Astrocyte of the spinal cord (primary cell): ENCODE results near the gene PDX1.

Experiments used
- DNase-seq: peaks from one replicate; pipeline ENCODE4 v3.0.0; 2011; ENCODE audit warnings: low read depth, low spot score
- H3K4me3 ChIP-seq: 2 replicates; pipeline ENCODE4 v1.5.1; 2011; ENCODE audit warnings: low read depth, mild to moderate bottlenecking, low read length, moderate library complexity
- CTCF ChIP-seq: IDR thresholded peaks from 2 replicates; pipeline ENCODE4 v1.5.1; 2012; ENCODE audit warnings: low read depth, mild to moderate bottlenecking, low read length, inconsistent platforms
- in situ Hi-C: cut with HindIII; loops from 2 replicates; pipeline ENCODE4 v1.10.0; 2017; ENCODE audit warnings: low sequenced_read_pairs

PDX1 gene

DNA sequence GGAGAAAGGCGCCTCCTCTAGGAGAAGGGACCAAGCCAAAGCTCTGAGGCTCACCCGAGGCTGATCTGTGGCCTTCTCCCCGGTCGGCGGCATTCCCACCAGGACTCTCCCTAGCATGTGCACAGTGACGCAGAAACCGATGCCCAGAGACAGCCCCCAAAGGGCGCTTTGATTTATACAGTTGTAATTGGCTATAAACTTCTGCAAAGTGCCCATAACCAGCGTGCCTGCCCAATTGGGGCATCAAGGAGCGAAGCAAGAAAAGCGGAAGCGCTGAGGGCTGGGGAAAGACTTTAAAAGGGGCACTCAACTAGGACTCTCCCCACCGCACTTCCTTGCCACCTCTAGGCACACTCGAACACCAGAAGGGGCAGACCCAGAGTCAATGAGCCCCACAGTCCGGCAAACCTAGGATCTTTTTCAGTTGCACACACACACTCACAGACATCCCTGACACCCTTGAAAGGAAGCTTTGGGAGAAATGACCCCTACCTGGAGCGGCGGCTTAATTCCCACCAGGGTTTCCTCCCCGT lies 47.5 kb downstream of the PDX1 start:
- in situ Hi-C loops = no loop called here
- no peak for TF ChIP-seq CTCF
- no peak overlapping the region for H3K4me3 ChIP-seq
- no peak for DNase-seq

- H3K4me3 ChIP-seq = no peak overlapping the region
- in situ Hi-C loops = no loop called here
- TF ChIP-seq CTCF = no peak
- no peak for DNase-seq
Observed at GRCh38 chr13:27967736-27968315, 48.0 kb downstream of the PDX1 start.

GRCh38 chr13:27968316-27969081 lies 48.7 kb downstream of the PDX1 start:
- DNase-seq = no peak
- H3K4me3 ChIP-seq = no peak overlapping the region
- no peak for TF ChIP-seq CTCF
- in situ Hi-C loops = no loop called here

DNA sequence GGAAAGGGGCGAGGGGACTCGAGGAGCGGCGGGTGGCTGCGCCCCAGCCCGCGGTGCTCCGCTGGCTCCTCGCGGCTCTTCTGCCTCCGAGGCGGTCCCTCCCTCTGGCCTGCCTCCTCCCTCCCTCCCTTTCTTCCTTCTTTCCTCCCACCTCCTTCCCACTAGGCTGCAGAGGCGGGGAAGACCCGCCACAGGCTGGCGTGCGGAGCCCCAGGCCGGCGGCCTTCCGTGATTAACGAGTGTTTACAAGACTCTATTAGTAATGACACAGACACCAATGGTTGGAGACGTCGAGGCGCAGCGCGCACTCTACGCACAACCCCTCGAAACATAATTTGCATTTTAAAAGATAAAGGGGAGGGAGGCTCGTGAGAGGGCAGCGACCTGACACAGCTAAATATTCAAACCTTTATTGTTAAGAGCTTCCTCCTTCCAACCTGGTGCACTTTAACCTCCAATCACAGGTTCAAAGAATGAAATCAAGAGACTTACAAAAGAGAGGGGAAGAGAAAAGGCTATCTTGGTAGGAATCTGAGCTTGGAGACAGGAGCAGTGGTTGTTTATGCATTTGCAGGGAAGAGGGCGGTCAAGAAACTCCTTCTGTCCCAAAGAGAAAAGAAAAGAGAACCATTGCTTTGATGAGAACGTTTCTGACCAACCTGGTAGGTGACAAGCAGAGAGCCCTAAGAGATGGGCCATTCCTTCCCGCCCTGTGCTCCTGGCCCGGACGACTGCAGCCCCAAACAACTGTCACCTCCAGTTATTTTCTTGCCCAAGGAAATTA lies 49.5 kb downstream of the PDX1 start, which contains the start of gene CDX2:
Gene CDX2 (minus strand): TSS at position 234 of the 784 bp plus-strand sequence. CDS start 309 bp downstream, outside the sequence.
- TF ChIP-seq CTCF = no peak
- DNase-seq = no peak
- in situ Hi-C loops = no loop called here
- H3K4me3 ChIP-seq = no peak within 1 kb of the TSS

GRCh38 chr13:27969866-27970229 lies 50.0 kb downstream of the PDX1 start:
- TF ChIP-seq CTCF = no peak
- no peak for DNase-seq
- H3K4me3 ChIP-seq = no peak overlapping the region
- in situ Hi-C loops = no loop called here

DNA sequence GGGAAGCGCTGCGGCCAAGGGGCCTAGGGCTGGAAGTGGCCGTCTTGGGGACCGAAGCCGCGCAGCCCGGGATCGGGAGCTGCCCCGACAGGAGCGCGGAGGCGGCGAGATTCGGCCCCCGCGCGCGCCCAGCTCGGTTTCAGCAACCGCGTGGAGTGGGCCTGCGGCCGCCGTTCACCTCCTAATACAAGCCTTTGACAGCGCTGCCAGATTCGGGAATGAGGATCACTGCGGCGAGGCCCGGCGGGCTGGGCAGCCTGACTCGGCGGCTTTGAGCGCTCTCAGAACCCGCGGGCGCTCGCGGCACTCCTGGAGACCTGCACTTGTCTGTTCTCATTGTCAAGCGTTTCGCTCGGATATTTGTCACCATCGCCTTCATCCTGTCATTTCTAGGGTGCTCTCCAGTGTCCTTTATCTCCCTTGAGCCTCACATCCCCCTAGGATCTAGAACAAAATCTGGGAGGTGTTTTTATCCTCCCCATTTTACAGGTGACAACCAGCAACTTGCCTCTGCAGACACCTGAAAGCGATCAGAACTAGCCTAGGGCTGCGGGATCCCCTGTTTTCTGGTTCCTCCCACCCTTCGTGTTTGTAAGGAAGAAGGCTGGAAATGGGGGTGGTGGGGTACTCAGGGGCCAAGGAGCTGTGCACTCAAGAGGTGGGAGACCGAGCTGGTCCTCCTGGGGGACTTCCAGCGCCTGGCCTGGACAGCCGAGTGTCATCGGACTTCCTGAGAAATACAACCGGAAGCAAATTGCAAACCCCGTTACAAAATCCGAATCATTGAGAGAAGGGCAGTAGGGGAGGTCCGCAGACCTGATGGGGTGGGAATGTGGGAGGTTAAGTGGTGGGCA lies 50.8 kb downstream of the PDX1 start:
- in situ Hi-C loops = no loop called here
- TF ChIP-seq CTCF = no peak
- H3K4me3 ChIP-seq = no peak overlapping the region
- no peak for DNase-seq
